Fibroblast of villous mesenchyme (primary cell): ENCODE data around the gene MRPL1. TPM values are rescaled to one million over a fixed set of nuclear protein-coding genes. Genes with fewer than 3 reads are reported as not detected.
A peak's percentile ranks its signal among the peaks of the same experiment; 100 is the strongest.

Experiments used
- DNase-seq: peaks from one replicate; pipeline ENCODE4 v3.0.0-alpha.2; 2010; ENCODE audit warnings: low read depth
- H3K4me3 ChIP-seq: 2 replicates; pipeline ENCODE4 v1.5.1; 2011; ENCODE audit warnings: low read depth, mild to moderate bottlenecking, low read length
- CTCF ChIP-seq: IDR thresholded peaks from 2 replicates; pipeline ENCODE4 v1.5.1; 2012; ENCODE audit warnings: low read depth, mild to moderate bottlenecking, low read length; ENCODE audit not compliant: insufficient read depth
- total RNA-seq: library from RNA; depleted of rRNA; stranded (reverse); fragments of >200 nt; gene quantifications from 2 replicates; pipeline ENCODE4 v1.2.3, GENCODE V29; 2012

Gene MRPL1
- total RNA-seq, 1 donor: 42.3 TPM

DNA sequence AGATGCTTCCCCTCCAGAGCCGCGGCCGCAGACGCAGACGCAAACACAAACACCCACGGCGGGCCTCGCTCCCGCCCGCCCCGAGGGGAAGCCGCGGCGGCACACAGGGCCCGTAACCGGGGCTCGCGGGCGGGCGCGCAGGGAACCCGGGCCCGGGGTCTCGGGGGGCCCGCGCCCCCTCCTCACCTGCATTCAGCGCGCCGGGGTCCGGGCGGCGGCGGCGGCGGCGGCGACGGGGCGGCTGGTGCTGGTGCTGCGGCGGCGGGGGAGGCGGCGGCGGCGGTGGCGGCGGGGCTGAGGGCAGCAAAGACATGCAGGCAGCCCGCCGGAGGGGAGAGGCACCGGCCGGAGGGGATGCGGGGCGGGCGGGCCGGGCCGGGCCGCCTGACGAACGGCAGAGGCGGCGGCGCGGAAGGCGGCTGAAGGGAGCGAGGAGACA lies 43.2 kb upstream of the MRPL1 start:
- H3K4me3 ChIP-seq: peak overlapping the region; percentile 85
- no peak for TF ChIP-seq CTCF
- DNase-seq: peak; percentile 14

DNA sequence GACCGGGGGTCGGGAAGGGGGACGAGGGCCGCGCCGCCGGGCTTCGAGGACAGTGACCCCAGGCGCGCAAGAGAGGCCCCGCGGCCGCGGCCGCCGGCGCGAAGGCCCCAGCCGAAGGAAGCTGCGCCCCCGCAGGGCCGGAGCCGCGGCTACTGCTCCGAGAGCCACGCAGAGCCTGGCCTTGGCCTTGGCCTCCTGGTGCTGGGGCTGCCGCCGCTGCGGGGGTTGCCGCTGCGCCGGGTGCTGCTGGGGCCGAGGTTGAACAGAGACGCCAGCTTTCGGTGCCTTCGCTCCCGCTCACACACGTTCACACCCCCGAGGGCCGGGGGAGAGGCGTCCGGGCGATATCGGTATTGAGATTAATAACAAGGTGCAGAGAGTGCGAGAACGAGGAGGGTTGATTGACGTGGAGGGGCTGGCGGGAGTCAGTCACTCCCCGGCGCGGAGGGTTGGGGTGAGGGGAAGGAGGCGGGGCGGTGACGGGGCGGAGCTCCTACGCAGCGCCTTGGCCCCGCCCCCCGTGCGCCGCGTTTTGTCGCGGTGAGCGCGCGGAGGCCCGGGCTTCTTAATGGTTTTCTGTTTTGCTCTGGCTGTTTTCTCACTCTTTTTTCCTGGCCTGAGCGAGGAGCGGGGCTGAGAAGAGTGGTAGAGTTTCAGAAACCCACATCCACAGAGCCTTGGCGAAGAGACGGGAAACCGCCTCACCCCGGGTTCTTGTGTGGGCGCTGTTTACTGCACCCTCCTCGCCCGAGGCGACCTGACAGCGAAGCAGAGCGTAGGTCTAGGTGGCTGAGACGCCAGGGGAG lies 42.6 kb upstream of the MRPL1 start:
- peak; percentile 82 for DNase-seq
- no peak for TF ChIP-seq CTCF

DNA sequence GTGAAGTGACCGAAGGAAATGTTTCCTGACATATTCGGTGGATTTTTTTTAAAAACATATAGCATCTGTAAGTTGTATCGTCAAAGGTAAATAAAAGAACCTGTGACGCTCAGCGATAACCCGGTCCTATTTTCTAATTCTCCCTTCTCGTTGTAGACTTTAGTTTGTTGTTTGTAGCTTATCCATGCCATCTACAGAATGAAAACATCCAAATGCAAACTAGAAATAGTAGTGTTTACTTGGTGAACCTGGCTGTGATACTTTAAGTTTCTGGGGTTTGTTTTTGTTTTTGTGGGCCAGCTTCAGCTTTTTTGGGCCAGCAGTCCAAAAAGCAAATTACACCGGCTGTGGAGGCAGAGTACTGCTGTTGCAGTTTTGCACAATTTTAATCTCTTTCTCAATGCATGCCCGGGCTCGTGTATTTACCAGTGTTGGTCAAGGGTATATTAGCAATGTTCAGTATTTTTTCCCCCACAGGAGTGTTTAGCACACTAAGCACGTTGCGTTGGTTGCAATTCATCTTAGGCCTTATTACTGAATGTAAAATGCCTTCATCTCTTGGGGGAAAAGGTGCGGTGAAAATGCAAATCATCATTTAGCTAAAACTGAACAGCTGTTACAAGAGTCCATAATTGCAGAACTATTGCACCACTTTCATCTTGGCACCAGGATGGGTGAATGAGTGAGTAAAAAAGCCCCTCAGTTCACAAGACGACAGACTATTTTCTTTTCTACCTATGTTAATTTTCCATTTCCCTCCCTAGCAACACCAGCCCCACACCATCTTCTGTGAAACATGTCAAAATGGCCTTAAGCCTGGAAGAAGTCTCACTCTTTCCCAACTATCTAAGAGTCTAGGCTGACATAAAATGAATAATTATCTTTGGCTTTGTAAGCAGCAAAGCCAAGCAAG lies 41.7 kb upstream of the MRPL1 start:
- H3K4me3 ChIP-seq: peak overlapping the region; percentile 85
- peak; percentile 18 for DNase-seq
- no peak for TF ChIP-seq CTCF

More for the DNA sequence above, 42.6 kb upstream of the MRPL1 start:
- peak overlapping the region; percentile 85 for H3K4me3 ChIP-seq

DNA sequence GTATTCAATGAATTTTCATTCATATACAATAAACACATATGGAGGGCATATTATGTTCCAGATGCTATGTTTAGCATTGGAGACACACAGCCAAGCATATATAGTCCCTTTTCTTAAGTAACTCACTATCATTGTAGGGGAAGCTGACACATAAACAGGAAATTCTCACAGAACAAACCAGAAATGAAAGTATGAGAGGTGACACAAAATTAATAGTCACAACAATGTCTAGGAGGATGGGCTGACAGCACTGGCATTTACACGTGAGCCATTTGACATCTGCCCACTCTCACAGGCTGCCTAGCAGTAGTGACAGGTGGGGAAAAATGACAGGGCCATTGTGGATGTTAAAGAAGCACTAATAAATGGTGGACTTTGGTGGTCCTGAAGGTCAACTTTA lies 40.9 kb upstream of the MRPL1 start:
- H3K4me3 ChIP-seq: no peak overlapping the region
- TF ChIP-seq CTCF: no peak
- DNase-seq: no peak

- no peak for DNase-seq
- TF ChIP-seq CTCF: no peak
- no peak overlapping the region for H3K4me3 ChIP-seq
These were observed 36.4 kb upstream of the MRPL1 start for GRCh38 chr4:77826275-77826674.

GRCh38 chr4:77827343-77827742 lies 35.3 kb upstream of the MRPL1 start:
- no peak overlapping the region for H3K4me3 ChIP-seq
- no peak for TF ChIP-seq CTCF

More at GRCh38 chr4:77827343-77827742, 35.3 kb upstream of the MRPL1 start:
- no peak for DNase-seq
